ENCODE measurements around the gene ZNF605. TPM values are rescaled to one million over a fixed set of nuclear protein-coding genes. Genes with fewer than 3 reads are reported as not detected.
"Not testable (repeated sequence)": the region's sequence is repeated elsewhere in the genome, so short reads cannot be mapped to it uniquely, and the experiment has no call there.

ZNF605 gene
- total RNA-seq, 4 donors from 2014 or later, result 3.8 to 23.6 (median 16.7) TPM

GRCh38 chr12:132941336-132941954, 14.7 kb downstream of the ZNF605 start:
- Histone ChIP-seq H3K4me1 (no peaks in the 10 kb centered on the region), H3K9me3 (peaks cover 0 to 54% of the 10 kb centered on the region in 2 donors), H3K4me3 (no peak overlapping the region), H3K36me3 (no peaks in the 10 kb centered on the region), H3K27me3 (no peaks in the 10 kb centered on the region), H3K27ac (no peak overlapping the region)
- TF ChIP-seq CTCF (IDR thresholded peaks at IDR 0.05) (no peak), POLR2A (IDR thresholded peaks at IDR 0.05) (no peak)
- DNase-seq, result no peak
- intact Hi-C loops (cut with DNase I; ENCODE audit: low total_unique reads), result no loop called here

- Histone ChIP-seq H3K27me3 (no peaks in the 10 kb centered on the region), H3K36me3 (no peaks in the 10 kb centered on the region), H3K27ac (no peak overlapping the region), H3K9me3 (peaks cover 0 to 51% of the 10 kb centered on the region in 2 donors), H3K4me1 (no peaks in the 10 kb centered on the region), H3K4me3 (no peak overlapping the region)
- DNase-seq, result no peak
- TF ChIP-seq POLR2A (IDR thresholded peaks at IDR 0.05) (no peak), CTCF (IDR thresholded peaks at IDR 0.05) (no peak)
- intact Hi-C loops (cut with DNase I; ENCODE audit: low total_unique reads), result no loop called here
These were observed 15.9 kb downstream of the ZNF605 start for GRCh38 chr12:132940071-132940719.

- intact Hi-C loops (cut with DNase I; ENCODE audit: low total_unique reads); DNase-seq; H3K36me3 ChIP-seq: not testable (repeated sequence)
These were observed 17.3 kb downstream of the ZNF605 start for GRCh38 chr12:132938807-132939206.

GRCh38 chr12:132937476-132937875, 18.6 kb downstream of the ZNF605 start:
- H3K4me1 ChIP-seq, result no peaks in the 10 kb centered on the region
- TF ChIP-seq CTCF (IDR thresholded peaks at IDR 0.05), result no peak
- no peak for TF ChIP-seq POLR2A (IDR thresholded peaks at IDR 0.05)
- no peak overlapping the region for H3K27ac ChIP-seq
- peaks cover 0 to 35% of the 10 kb centered on the region in 2 donors for H3K9me3 ChIP-seq
- H3K36me3 ChIP-seq, result no peaks in the 10 kb centered on the region
- no peak overlapping the region for H3K4me3 ChIP-seq
- intact Hi-C loops (cut with DNase I; ENCODE audit: low total_unique reads), result no loop called here
- H3K27me3 ChIP-seq, result no peaks in the 10 kb centered on the region
- no peak for DNase-seq

More at GRCh38 chr12:132938807-132939206, 17.3 kb downstream of the ZNF605 start:
- not testable (repeated sequence) for H3K27ac ChIP-seq, H3K4me1 ChIP-seq, H3K27me3 ChIP-seq, H3K4me3 ChIP-seq
- peaks cover 0 to 41% of the 10 kb centered on the region in 2 donors for H3K9me3 ChIP-seq

GRCh38 chr12:132936921-132937320, 19.2 kb downstream of the ZNF605 start:
- H3K9me3 ChIP-seq, result peaks cover 0 to 29% of the 10 kb centered on the region in 2 donors
- intact Hi-C loops (cut with DNase I; ENCODE audit: low total_unique reads); H3K36me3 ChIP-seq: not testable (repeated sequence)

GRCh38 chr12:132936163-132936562, 19.9 kb downstream of the ZNF605 start:
- Histone ChIP-seq H3K4me1 (no peaks in the 10 kb centered on the region), H3K36me3 (no peaks in the 10 kb centered on the region), H3K27ac (no peak overlapping the region), H3K27me3 (no peaks in the 10 kb centered on the region), H3K9me3 (peaks cover 0 to 24% of the 10 kb centered on the region in 2 donors), H3K4me3 (no peak overlapping the region)
- no peak for DNase-seq
- TF ChIP-seq POLR2A (IDR thresholded peaks at IDR 0.05) (no peak), CTCF (IDR thresholded peaks at IDR 0.05) (no peak)
- intact Hi-C loops (cut with DNase I; ENCODE audit: low total_unique reads), result no loop called here

More at GRCh38 chr12:132936921-132937320, 19.2 kb downstream of the ZNF605 start:
- H3K27ac ChIP-seq, DNase-seq, H3K4me3 ChIP-seq, H3K4me1 ChIP-seq, H3K27me3 ChIP-seq: not testable (repeated sequence)

Data from uterus (tissue), 4 donors.